ACC112 (cell line): ENCODE data around the gene IQSEC2.
A peak's percentile ranks its signal among the peaks of the same experiment; 100 is the strongest.

Source experiments
- H2AFZ ChIP-seq: fragments of 200-600 bp; sonication (generic); one replicate; pipeline ENCODE4 v1.6.0; 2017; ENCODE audit warnings: antibody characterized with exemption, low read length; ENCODE audit not compliant: unreplicated experiment
- H3K27ac ChIP-seq: fragments of 200-600 bp; sonication (generic); 2 replicates; pipeline ENCODE4 v1.5.1; 2014; ENCODE audit warnings: low read depth, mild to moderate bottlenecking, antibody characterized with exemption, low read length, moderate library complexity
- H3K27me3 ChIP-seq: fragments of 200-600 bp; sonication (generic); 2 replicates; pipeline ENCODE4 v1.6.1; 2014; ENCODE audit warnings: mild to moderate bottlenecking, antibody characterized with exemption, low read length, moderate library complexity, mixed read lengths; ENCODE audit not compliant: insufficient read depth
- H3K36me3 ChIP-seq: fragments of 200-600 bp; sonication (generic); 2 replicates; pipeline ENCODE4 v1.6.1; 2016; ENCODE audit warnings: mild to moderate bottlenecking, antibody characterized with exemption, low read length, moderate library complexity, mixed read lengths; ENCODE audit not compliant: insufficient read depth
- H3K4me1 ChIP-seq: fragments of 200-600 bp; sonication (generic); one replicate; pipeline ENCODE4 v1.6.1; 2016; ENCODE audit warnings: low read length, mixed read lengths; ENCODE audit not compliant: insufficient read depth, unreplicated experiment, control insufficient read depth
- H3K4me3 ChIP-seq: fragments of 200-600 bp; sonication (generic); 2 replicates; pipeline ENCODE4 v1.5.1; 2014; ENCODE audit warnings: mild to moderate bottlenecking, low read depth, low read length
- H3K79me2 ChIP-seq: fragments of 200-600 bp; sonication (generic); one replicate; pipeline ENCODE4 v1.6.0; 2016; ENCODE audit warnings: low read length; ENCODE audit not compliant: control insufficient read depth, unreplicated experiment, insufficient read depth

Gene IQSEC2

DNA sequence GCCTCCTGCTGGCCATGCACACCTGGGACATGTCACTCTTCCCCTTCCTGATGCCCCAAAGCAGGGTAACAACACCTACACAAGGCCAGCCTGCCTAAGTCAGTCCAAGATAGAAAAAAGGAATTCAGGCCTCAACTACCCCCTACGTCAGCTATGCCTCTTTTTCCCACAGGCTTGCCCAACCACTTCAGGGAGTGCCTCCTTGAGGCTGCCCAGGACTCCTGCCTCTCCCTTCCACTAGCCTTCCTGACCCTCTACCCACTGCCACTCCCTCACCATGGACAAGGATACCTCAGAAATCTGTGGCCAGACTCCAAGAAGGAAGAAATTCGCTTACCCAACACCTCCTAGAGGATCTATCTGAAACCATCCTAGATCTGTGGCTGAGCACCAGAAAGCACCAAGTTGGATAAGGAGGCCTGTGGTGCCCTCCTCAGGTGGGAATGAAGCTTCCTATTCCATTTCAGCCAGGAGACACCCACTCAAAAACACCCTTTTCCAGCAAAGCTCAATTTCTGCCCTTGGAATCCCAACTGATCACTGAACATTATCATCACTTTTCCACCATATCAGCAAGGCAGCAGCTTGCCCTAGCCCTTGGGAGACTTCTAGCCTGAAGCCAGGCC, 58.2 kb downstream of the IQSEC2 start:
- H3K4me3 ChIP-seq, result peak overlapping the region; percentile 98
- no peak overlapping the region for H2AFZ ChIP-seq
- H3K36me3 ChIP-seq, result peaks cover 9% of the 10 kb centered on the region; the same call in 1 of the 2 replicates
- no peaks in the 10 kb centered on the region for H3K27me3 ChIP-seq
- no peak overlapping the region for H3K27ac ChIP-seq
- H3K79me2 ChIP-seq, result peaks cover 59% of the 10 kb centered on the region
- peaks cover 18% of the 10 kb centered on the region for H3K4me1 ChIP-seq
